GM18870 (cell line): Measurements from ENCODE around the gene AQP12A.

Source experiments
- ATAC-seq: cut with Tn5 transposase; IDR thresholded peaks from one replicate; pipeline ENCODE4 v1.9.1; 2021; ENCODE audit warnings: moderate library complexity; ENCODE audit not compliant: unreplicated experiment

The AQP12A gene

DNA sequence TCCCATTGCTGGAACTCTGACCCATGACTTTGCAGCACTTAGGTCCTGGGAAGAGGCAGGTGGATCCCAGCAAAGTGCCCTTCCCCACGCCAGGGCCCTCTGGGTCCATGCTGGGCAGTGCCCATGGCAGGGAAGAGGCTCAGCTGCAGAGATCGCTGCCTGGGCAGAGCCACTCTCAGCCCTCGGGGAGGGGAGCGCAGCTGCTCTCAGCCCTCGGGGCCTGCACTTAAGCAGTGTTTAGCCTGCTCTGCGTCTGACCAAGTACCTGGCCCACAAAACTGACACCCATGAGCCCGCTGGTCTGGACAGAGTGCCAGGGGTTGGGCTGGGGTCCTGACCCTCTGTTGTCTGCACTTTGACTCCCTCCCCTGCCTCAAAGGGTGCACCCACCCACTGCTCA lies 46.3 kb downstream of the AQP12A start:
- no peak for ATAC-seq

- no peak for ATAC-seq
Measured at GRCh38 chr2:240739797-240740196, 48.1 kb downstream of the AQP12A start.

GRCh38 chr2:240741091-240741490 lies 49.4 kb downstream of the AQP12A start:
- ATAC-seq, result no peak

DNA sequence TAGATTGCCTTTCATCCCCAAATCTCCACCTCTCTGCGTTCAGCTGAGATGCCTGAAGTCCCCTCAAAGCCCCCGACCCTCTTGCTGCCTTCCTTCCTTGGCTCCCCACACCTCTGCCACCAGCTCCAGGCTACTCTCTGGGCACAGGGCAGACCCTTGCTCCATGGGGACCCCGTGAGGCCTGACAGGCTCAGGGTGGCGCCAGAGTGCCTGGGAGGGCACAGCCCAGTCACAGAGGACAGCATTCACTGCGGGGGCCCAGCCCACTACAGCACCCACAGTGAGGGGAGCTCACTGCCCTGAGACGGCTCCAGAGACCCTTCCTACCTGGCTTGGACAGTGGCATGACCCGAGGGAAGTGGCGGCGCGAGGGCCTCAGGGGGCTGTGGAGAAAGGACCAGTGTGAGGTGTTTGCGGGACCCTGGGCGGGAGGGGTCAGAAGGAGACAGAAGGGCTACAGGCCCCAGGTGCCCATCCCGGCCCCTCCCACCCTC lies 51.0 kb downstream of the AQP12A start:
- ATAC-seq, result no peak

GRCh38 chr2:240745456-240745855 lies 53.8 kb downstream of the AQP12A start:
- ATAC-seq, result no peak

GRCh38 chr2:240745962-240746361 lies 54.3 kb downstream of the AQP12A start:
- no peak for ATAC-seq

- ATAC-seq, result no peak
Measured at GRCh38 chr2:240746671-240747070, 55.0 kb downstream of the AQP12A start.

DNA sequence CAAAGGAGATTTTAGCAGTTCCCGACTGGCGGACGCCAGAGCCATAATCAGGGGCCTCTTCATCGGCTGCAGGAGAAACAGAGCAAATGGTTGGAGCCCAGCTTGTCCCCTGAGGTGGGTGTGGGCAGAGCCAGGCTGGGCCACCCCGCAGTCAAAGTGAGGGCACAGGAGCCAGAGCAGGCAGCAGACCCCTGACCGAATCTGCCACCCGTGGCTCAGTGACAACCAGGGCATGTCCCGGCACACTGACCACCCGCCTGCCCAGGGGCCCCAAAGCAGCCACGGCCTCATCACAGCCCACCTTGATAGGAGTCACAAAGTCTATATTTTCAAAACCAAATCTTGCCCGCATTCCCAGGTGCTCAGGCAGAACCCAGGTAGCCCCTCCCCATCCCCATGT lies 55.6 kb downstream of the AQP12A start:
- ATAC-seq, result no peak
